IMR-90 (cell line): ENCODE data around the gene NOC2L. TPM values are rescaled to one million over a fixed set of nuclear protein-coding genes. Genes with fewer than 3 reads are reported as not detected.

Experiments
- ATAC-seq: fragments of 200-7000 bp; cut with Tn5 transposase; 2 replicates; pipeline ENCODE4 v1.9.1; 2020; ENCODE audit warnings: low read depth, mild to moderate bottlenecking, moderate library complexity
- BruUV-seq: library from RNA; stranded (reverse); fragments of 400-500 nt; replicated peaks from 2 replicates; lab custom pipeline; 2021; lab: Mats Ljungman, UMichigan
- CTCF ChIA-PET: fragments of 300-600 bp; formaldehyde crosslinking; extraction: SDS; loops from one replicate; lab custom pipeline; 2021; ENCODE audit warnings: antibody characterized with exemption; lab: Yijun Ruan, JAX
- POLR2A ChIA-PET: fragments of 300-600 bp; sonication (Branson Sonifier 250); formaldehyde crosslinking; loops from one replicate; lab custom pipeline; 2022; ENCODE audit warnings: antibody characterized with exemption; ENCODE audit not compliant: unreplicated experiment; lab: Charles Lee
- DNase-seq: peaks from one replicate; pipeline ENCODE4 v3.0.0; 2013
- H2AFZ ChIP-seq: replicated peaks from 2 replicates; pipeline ENCODE3; 2013; ENCODE audit warnings: low read length, mild to moderate bottlenecking; ENCODE audit not compliant: poor library complexity
- H2AK5ac ChIP-seq: 2 replicates; pipeline ENCODE4 v1.6.1; 2013; ENCODE audit warnings: low read depth, low read length, inconsistent platforms
- H2AK9ac ChIP-seq: replicated peaks from 2 replicates; pipeline ENCODE3; 2013; ENCODE audit warnings: mild to moderate bottlenecking, low read depth, low read length, moderate library complexity; ENCODE audit not compliant: poor library complexity
- H2BK120ac ChIP-seq: 2 replicates; pipeline ENCODE4 v1.6.1; 2013; ENCODE audit warnings: low read depth, low read length, inconsistent platforms
- H2BK15ac ChIP-seq: 3 replicates; pipeline ENCODE4 v1.6.1; 2013; ENCODE audit warnings: low read depth, low read length, inconsistent platforms
- H2BK20ac ChIP-seq: 2 replicates; pipeline ENCODE4 v1.6.1; 2013; ENCODE audit warnings: low read depth, mild to moderate bottlenecking, inconsistent platforms, low read length, moderate library complexity
- H2BK5ac ChIP-seq: 2 replicates; pipeline ENCODE4 v1.6.1; 2013; ENCODE audit warnings: mild to moderate bottlenecking, low read depth, low read length, inconsistent platforms; ENCODE audit not compliant: poor library complexity, severe bottlenecking
- H3K14ac ChIP-seq: replicated peaks from 2 replicates; pipeline ENCODE4 v1.6.1; 2013; ENCODE audit warnings: low read depth, low read length, inconsistent platforms
- H3K18ac ChIP-seq: 2 replicates; pipeline ENCODE4 v1.6.1; 2013; ENCODE audit warnings: low read depth, low read length, control low read depth
- H3K23ac ChIP-seq: 2 replicates; pipeline ENCODE4 v1.6.1; 2013; ENCODE audit warnings: low read depth, low read length, inconsistent platforms
- H3K27ac ChIP-seq: 2 replicates; pipeline ENCODE4 v1.5.1; 2013; ENCODE audit warnings: mild to moderate bottlenecking, control low read depth, low read length; ENCODE audit not compliant: insufficient read depth
- H3K27me3 ChIP-seq: 2 replicates; pipeline ENCODE4 v1.6.1; 2013; ENCODE audit warnings: low read length; ENCODE audit not compliant: control insufficient read depth, insufficient read depth
- H3K36me3 ChIP-seq: 2 replicates; pipeline ENCODE4 v1.6.1; 2013; ENCODE audit warnings: low read length, mixed read lengths; ENCODE audit not compliant: control insufficient read depth, insufficient read depth
- H3K4ac ChIP-seq: 2 replicates; pipeline ENCODE4 v1.6.1; 2013; ENCODE audit warnings: low read depth, low read length, inconsistent platforms
- H3K4me1 ChIP-seq: 2 replicates; pipeline ENCODE4 v1.6.1; 2013; ENCODE audit warnings: low read length, mixed read lengths; ENCODE audit not compliant: control insufficient read depth, insufficient read depth
- H3K4me2 ChIP-seq: 2 replicates; pipeline ENCODE4 v1.6.1; 2013; ENCODE audit warnings: low read depth, mild to moderate bottlenecking, control low read depth, low read length, moderate library complexity
- H3K4me3 ChIP-seq: 2 replicates; pipeline ENCODE4 v1.5.1; 2013; ENCODE audit warnings: low read depth, mild to moderate bottlenecking, control low read depth, low read length, moderate library complexity; ENCODE audit not compliant: insufficient read depth
- H3K56ac ChIP-seq: 2 replicates; pipeline ENCODE4 v1.6.1; 2013; ENCODE audit warnings: low read length, inconsistent platforms; ENCODE audit not compliant: insufficient read depth; ENCODE audit errors: extremely low read depth
- H3K79me1 ChIP-seq, 2 experiments: 2 replicates each; pipeline ENCODE4 v1.6.1; 2013; ENCODE audit warnings: low read length in 2 of 2, inconsistent platforms in 1 of 2, low read depth in 1 of 2
- H3K9ac ChIP-seq: 2 replicates; pipeline ENCODE4 v1.6.1; 2013; ENCODE audit warnings: low read depth, low read length, control low read depth
- H3K9me1 ChIP-seq: 2 replicates; pipeline ENCODE4 v1.6.1; 2013; ENCODE audit warnings: low read length, inconsistent platforms; ENCODE audit not compliant: insufficient read depth
- H3K9me3 ChIP-seq: 2 replicates; pipeline ENCODE4 v1.6.1; 2013; ENCODE audit warnings: low read length; ENCODE audit not compliant: control insufficient read depth, insufficient read depth
- H4K20me1 ChIP-seq: 2 replicates; pipeline ENCODE4 v1.6.1; 2013; ENCODE audit warnings: low read length, inconsistent platforms; ENCODE audit not compliant: insufficient read depth
- H4K5ac ChIP-seq: 2 replicates; pipeline ENCODE4 v1.6.1; 2013; ENCODE audit warnings: mild to moderate bottlenecking, low read depth, low read length, control low read depth
- H4K8ac ChIP-seq, 2 experiments: 2 replicates each; pipeline ENCODE4 v1.6.1; 2013; ENCODE audit warnings: low read depth in 2 of 2, low read length in 2 of 2, control low read depth in 1 of 2, inconsistent platforms in 1 of 2
- H4K91ac ChIP-seq: 2 replicates; pipeline ENCODE4 v1.6.1; 2013; ENCODE audit warnings: low read depth, low read length, inconsistent platforms; ENCODE audit not compliant: insufficient read depth
- BHLHE40 ChIP-seq: fragments of 150-350 bp; IDR thresholded peaks from 2 replicates; pipeline ENCODE4 v1.6.1; 2016; ENCODE audit warnings: mild to moderate bottlenecking, low read depth, low read length
- CEBPB ChIP-seq: IDR thresholded peaks from 2 replicates; pipeline ENCODE4 v1.6.1; 2012; ENCODE audit warnings: low read depth, low read length, improper control_type of control experiment
- MAZ ChIP-seq: IDR thresholded peaks from 2 replicates; pipeline ENCODE4 v1.6.1; 2012; ENCODE audit warnings: low read depth, mild to moderate bottlenecking, low read length, improper control_type of control experiment, moderate library complexity, borderline replicate concordance
- RFX5 ChIP-seq: IDR thresholded peaks from 2 replicates; pipeline ENCODE4 v1.8.0; 2012; ENCODE audit warnings: low read depth, mild to moderate bottlenecking, low read length, moderate library complexity
- WGBS, 2 experiments: methylation state at CpG; one replicate each; pipeline versions ENCODE4 v1.1.5 to v1.1.7; 2013; ENCODE audit warnings: missing lambda C conversion rate in 2 of 2; ENCODE audit not compliant: insufficient read length in 1 of 2; ENCODE audit errors: extremely low coverage in 2 of 2; 5-methylcytosine and 5-hydroxymethylcytosine counted together
- dilution Hi-C: fragments of 300-500 bp; cut with HindIII; formaldehyde crosslinking; loops from one replicate; pipeline ENCODE4 v1.14.3; 2018; ENCODE audit warnings: low sequenced_read_pairs; ENCODE audit not compliant: unreplicated experiment
- in situ Hi-C: fragments of 300-500 bp; cut with MboI; formaldehyde crosslinking; loops from 3 replicates; pipeline ENCODE4 v1.14.3; 2019; ENCODE audit warnings: low sequenced_read_pairs, inconsistent platforms, mixed read lengths
- intact Hi-C: fragments of 100-400 bp; cut with micrococcal nuclease; formaldehyde crosslinking; loops from 2 replicates; pipeline ENCODE4 v1.10.0; 2022
- polyA plus RNA-seq, 3 experiments: library from polyadenylated mRNA; depleted of rRNA; stranded (reverse); fragments of >200 nt; gene quantifications; 2 replicates each; pipeline ENCODE4 v1.2.3, GENCODE V29; 2012; ENCODE audit warnings: low replicate concordance in 1 of 3
- total RNA-seq: library from RNA; depleted of rRNA; stranded (reverse); fragments of >200 nt; gene quantifications from 2 replicates; pipeline ENCODE4 v1.2.3, GENCODE V29; 2012

NOC2L gene
- total and polyA plus RNA-seq, 2 of the 4 experiments (the other 2 are of a cell fraction) = 74.2 to 106 TPM

DNA sequence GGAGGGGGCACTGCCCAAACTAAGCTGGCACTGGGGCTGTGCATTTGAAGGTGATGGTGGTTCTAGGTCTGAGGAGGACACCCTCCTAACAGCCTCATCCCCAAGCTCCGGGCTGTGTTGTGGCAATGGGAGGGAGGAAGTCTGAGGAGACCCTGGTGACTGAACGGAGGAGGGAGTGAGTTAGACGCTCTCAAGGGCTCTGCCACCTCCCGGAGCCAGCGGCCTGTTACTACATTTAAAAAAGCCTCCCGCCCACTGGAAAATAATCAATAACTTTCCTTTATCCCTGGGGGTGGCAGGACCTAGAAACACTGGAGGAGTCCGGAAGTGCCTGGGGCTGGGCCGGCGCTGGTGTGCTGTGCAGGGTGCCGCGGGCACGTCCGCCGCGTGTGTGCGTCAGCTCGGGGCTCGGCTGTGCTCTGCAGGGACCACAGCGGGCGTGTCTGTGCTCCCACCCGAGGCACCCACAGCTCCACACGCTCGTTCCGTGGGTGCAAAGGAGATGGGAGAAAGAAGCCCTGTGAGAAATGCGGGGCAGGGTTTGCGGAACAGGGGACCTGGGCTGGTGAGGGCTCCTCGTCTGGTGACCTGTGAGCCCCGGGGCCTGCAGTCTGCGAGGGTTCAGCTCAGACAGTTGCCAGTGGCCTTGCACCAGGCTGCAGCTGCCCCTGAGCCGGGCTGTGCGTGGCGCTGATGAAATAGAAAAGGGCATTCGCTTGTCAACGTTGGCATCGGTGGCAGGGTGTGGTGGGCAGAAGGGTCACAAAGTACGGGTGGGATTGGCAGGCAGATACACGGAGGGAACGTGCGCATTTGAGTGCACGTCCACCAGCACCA, 30.0 kb downstream of the NOC2L start:
- Histone ChIP-seq H3K9me1 (no peaks in the 10 kb centered on the region), H3K9me3 (no peaks in the 10 kb centered on the region), H4K8ac (no peak overlapping the region), H3K9ac (no peak overlapping the region), H3K18ac (no peak overlapping the region), H3K23ac (no peak overlapping the region), H3K4me2 (no peak overlapping the region), H2BK5ac (no peak overlapping the region), H3K56ac (no peak overlapping the region), H3K79me1 (peaks cover 0 to 8% of the 10 kb centered on the region in 2 experiments; a peak in 1 of 4 replicates), H3K27ac (no peak overlapping the region), H2BK20ac (no peak overlapping the region), H2BK120ac (no peak overlapping the region), H3K14ac (no peak overlapping the region), H3K36me3 (peaks cover 9% of the 10 kb centered on the region), H3K4me3 (no peak overlapping the region), H4K5ac (no peak overlapping the region), H2BK15ac (no peak overlapping the region), H4K20me1 (peaks cover 6% of the 10 kb centered on the region; the same call in 1 of the 2 replicates), H2AFZ (no peak overlapping the region), H2AK9ac (no peak overlapping the region), H3K4ac (no peak overlapping the region), H3K4me1 (no peaks in the 10 kb centered on the region; the same call in 1 of the 2 replicates), H4K91ac (no peak overlapping the region), H3K27me3 (no peaks in the 10 kb centered on the region), H2AK5ac (no peak overlapping the region)
- POLR2A ChIA-PET = no interaction called here
- dilution Hi-C loops = no loop called here
- no peak for TF ChIP-seq BHLHE40
- TF ChIP-seq CEBPB = no peak
- TF ChIP-seq MAZ = no peak
- no peak for TF ChIP-seq RFX5
- CTCF ChIA-PET = no interaction called here
- 91% methylated on average over 4 of the region's 40 CpGs; no CpG with 5 or more reads in 1 of the 2 experiments for WGBS, 2 experiments
- in situ Hi-C loops = no loop called here
- ATAC-seq (no peak), DNase-seq (no peak)
- no TSS peak for BruUV-seq
- intact Hi-C loops = no loop called here
